ENCODE measurements around the gene RALGPS1. TPM values are rescaled to one million over a fixed set of nuclear protein-coding genes. Genes with fewer than 3 reads are reported as not detected.

The RALGPS1 gene
- total and polyA plus RNA-seq, 2 of the 13 experiments (the other 11 are each of a cell fraction or from before 2014, with no cell fraction given) = 3.7 to 6.5 TPM

GRCh38 chr9:127050591-127051001 lies 136.0 kb downstream of the RALGPS1 start (continued):
- TF ChIP-seq ZBTB40 (IDR thresholded peaks at IDR 0.05) = no peak
- TF ChIP-seq ZBTB40 (CRISPR knock-in tag; IDR thresholded peaks at IDR 0.05) = no peak
- TF ChIP-seq ZFP1 (CRISPR knock-in tag; IDR thresholded peaks at IDR 0.05) = no peak
- no peak for TF ChIP-seq NFE2L1 (CRISPR knock-in tag; IDR thresholded peaks at IDR 0.05; ENCODE audit: borderline replicate concordance)
- no peak for TF ChIP-seq KAT8 (CRISPR knock-in tag; IDR thresholded peaks at IDR 0.05)
- TF ChIP-seq RBFOX2 (IDR thresholded peaks at IDR 0.05; ENCODE audit: low read depth, low read length) = no peak
- no peak for TF ChIP-seq NCOA5 (CRISPR knock-in tag; IDR thresholded peaks at IDR 0.05)
- no peak for TF ChIP-seq ZNF333 (CRISPR knock-in tag; IDR thresholded peaks at IDR 0.05; ENCODE audit: borderline replicate concordance)
- TF ChIP-seq CC2D1A (CRISPR knock-in tag; IDR thresholded peaks at IDR 0.05) = no peak
- TF ChIP-seq NFIC (IDR thresholded peaks at IDR 0.05; ENCODE audit: low read length) = no peak
- no peak for TF ChIP-seq PAF1 (CRISPR knock-in tag; IDR thresholded peaks at IDR 0.05)
- TF ChIP-seq CERS6 (CRISPR knock-in tag; IDR thresholded peaks at IDR 0.05) = no peak
- TF ChIP-seq ETV6 (CRISPR knock-in tag; conservative IDR thresholded peaks at IDR 0.05) = no peak

Data from HepG2 (cell line).